ENCODE data around the gene ZBED4.

Gene ZBED4

GRCh38 chr22:49905465-49905864, 51.8 kb downstream of the ZBED4 start:
- no peak for ATAC-seq

GRCh38 chr22:49906071-49906798, 52.6 kb downstream of the ZBED4 start:
- no peak for ATAC-seq

- no peak for ATAC-seq
Observed at GRCh38 chr22:49906799-49907290, 53.2 kb downstream of the ZBED4 start.

- ATAC-seq, result no peak
Observed at GRCh38 chr22:49907807-49908206, 54.2 kb downstream of the ZBED4 start.

- no peak for ATAC-seq
Observed at GRCh38 chr22:49909476-49910205, 56.0 kb downstream of the ZBED4 start.

GRCh38 chr22:49910229-49911155, 56.8 kb downstream of the ZBED4 start:
- ATAC-seq, result no peak

GRCh38 chr22:49911881-49912625, 58.4 kb downstream of the ZBED4 start:
- no peak for ATAC-seq

- no peak for ATAC-seq
Observed at GRCh38 chr22:49913026-49913425, 59.4 kb downstream of the ZBED4 start.

GRCh38 chr22:49913446-49913845, 59.8 kb downstream of the ZBED4 start:
- no peak for ATAC-seq

- ATAC-seq, result no peak
Observed at GRCh38 chr22:49914256-49914655, 60.6 kb downstream of the ZBED4 start.

- ATAC-seq, result no peak
Observed at GRCh38 chr22:49915610-49916009, 62.0 kb downstream of the ZBED4 start.

- ATAC-seq, result no peak
Observed at GRCh38 chr22:49916831-49917230, 63.2 kb downstream of the ZBED4 start.

- peak; percentile 95 to 97 for ATAC-seq
Observed at GRCh38 chr22:49917974-49918910, 64.6 kb downstream of the ZBED4 start, which contains the start of the genes ALG12 and CRELD2. TSS of gene ALG12 (minus strand) at chr22:49918438. CDS start at chr22:49913765, 4,673 bp downstream. TSS of gene CRELD2 (plus strand) at chr22:49918634. CDS start at chr22:49918770, 136 bp downstream.

- ATAC-seq, result no peak
Observed at GRCh38 chr22:49918911-49919881, 65.6 kb downstream of the ZBED4 start.

- no peak for ATAC-seq
Observed at GRCh38 chr22:49920859-49921258, 67.2 kb downstream of the ZBED4 start.

GRCh38 chr22:49921508-49922278, 68.0 kb downstream of the ZBED4 start:
- no peak for ATAC-seq

GRCh38 chr22:49922484-49922883, 68.8 kb downstream of the ZBED4 start:
- ATAC-seq, result no peak

GRCh38 chr22:49922926-49923325, 69.3 kb downstream of the ZBED4 start:
- ATAC-seq, result no peak

GRCh38 chr22:49923445-49923844, 69.8 kb downstream of the ZBED4 start:
- no peak for ATAC-seq
